ENCODE measurements around the gene IDUA.

DNA sequence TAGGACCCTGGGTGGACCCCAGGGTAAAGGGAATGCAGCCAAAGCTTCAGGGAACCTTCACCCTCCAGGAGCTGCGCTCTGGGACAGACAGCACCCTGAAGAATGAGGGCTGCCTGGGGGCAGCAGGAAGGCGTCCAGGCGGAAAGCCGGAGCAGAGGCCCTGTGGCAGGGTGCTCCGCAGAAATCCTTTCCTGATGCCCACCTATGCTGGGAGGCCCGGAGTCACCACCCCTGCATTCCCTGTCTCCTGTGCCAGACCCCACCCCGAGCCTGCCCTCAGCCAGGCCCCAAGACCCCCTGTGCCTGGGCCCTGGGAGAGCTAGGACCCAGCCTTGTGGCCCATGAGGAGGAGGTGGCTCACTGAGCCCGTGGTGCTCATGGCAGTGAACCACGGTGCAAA is 12.2 kb upstream of the IDUA start:
- TF ChIP-seq POLR2AphosphoS5 (IDR thresholded peaks at IDR 0.05) (no peak), POLR2A (IDR thresholded peaks at IDR 0.05) (no peak)
